Smooth muscle cell of the umbilical artery (primary cell): Measurements from ENCODE around the gene EML4. TPM values are rescaled to one million over a fixed set of nuclear protein-coding genes. Genes with fewer than 3 reads are reported as not detected.

ENCODE experiments used
- total RNA-seq: library from RNA; depleted of rRNA; stranded (reverse); fragments of >200 nt; gene quantifications from 2 replicates; pipeline ENCODE4 v1.2.3, GENCODE V29; 2014

Gene EML4
- total RNA-seq = 54.9 and 57.9 TPM in 2 replicates

GRCh38 chr2:42169100-42169873 is at the start of gene EML4:
EML4 (plus strand) TSS chr2:42169353; CDS start chr2:42169612, 259 bp downstream.

GRCh38 chr2:42360890-42361727 is 192.0 kb downstream of the EML4 start, which contains the start of gene COX7A2L:
COX7A2L (minus strand) TSS chr2:42361217; CDS start chr2:42361161, 56 bp downstream.

Other genes starting within 250 kb of the EML4 start
- 30.3 and 78.7 TPM in 2 replicates for gene PKDCC, start 121.3 kb upstream of the EML4 start, total RNA-seq
- gene COX7A2L, start 191.9 kb downstream of the EML4 start, total RNA-seq = 152 and 407 TPM in 2 replicates